Fibroblast of skin of left quadriceps (primary cell): ENCODE results near the gene TMEM260.
"Not testable (repeated sequence)": the region's sequence is repeated elsewhere in the genome, so short reads cannot be mapped to it uniquely, and the experiment has no call there.

Source experiments
- DNase-seq, 2 experiments: peaks; one replicate each; pipeline ENCODE4 v3.0.0-alpha.2; 2013; ENCODE audit warnings: low read depth in 2 of 2

TMEM260 gene

DNA sequence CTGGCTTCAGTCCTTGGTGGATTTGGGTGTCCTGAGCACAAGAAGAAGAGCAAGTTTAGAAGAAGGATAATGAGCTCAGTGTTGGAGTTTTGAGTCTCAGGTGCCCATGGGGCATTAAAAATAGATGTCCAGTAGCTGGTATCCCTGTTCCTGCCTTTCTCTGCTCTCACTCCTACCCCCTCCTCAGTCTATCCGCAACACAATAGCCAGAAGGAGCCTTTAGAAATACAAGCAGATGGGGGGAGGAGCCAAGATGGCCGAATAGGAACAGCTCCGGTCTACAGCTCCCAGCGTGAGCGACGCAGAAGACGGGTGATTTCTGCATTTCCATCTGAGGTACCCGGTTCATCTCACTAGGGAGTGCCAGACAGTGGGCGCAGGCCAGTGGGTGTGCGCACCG, 87.7 kb downstream of the TMEM260 start:
- DNase-seq, result not testable (repeated sequence)

DNA sequence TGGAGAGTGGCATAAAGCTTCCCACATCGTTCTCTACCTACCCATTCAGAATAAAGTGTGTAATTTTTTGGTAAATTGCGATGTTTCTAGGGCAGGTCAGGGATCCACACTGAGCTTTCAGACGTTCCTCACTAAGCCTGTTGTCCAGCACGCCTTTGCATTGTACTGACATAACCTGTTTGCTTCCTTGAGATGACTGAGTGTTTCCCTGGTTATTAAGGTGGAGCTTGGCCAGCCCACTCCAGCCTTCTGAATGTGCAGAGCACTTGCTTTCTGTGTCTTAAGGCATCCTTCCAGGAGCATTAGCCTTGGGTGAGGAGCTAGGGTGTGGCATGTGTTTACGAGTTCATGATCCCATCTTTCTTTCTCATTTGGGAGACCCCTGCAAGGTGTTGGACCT, 96.4 kb downstream of the TMEM260 start:
- no peak for DNase-seq

DNA sequence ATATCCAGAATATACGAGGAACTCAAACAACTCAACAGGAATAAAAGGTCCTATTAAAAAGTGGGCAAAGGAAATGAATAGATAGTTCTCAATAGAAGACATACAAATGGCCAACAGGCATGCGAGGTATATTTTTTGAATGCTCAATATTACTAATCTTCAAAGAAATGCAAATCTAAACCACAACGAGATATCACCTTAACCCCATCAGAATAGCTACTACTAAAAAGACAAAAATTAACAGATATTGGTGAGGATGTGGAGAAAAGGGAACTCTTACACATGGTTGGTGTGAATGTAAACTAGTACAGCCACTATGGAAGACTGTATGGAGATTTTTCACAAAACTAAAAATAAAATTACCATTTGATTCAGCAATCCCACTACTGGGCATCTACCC, 99.2 kb downstream of the TMEM260 start:
- DNase-seq, result no peak

DNA sequence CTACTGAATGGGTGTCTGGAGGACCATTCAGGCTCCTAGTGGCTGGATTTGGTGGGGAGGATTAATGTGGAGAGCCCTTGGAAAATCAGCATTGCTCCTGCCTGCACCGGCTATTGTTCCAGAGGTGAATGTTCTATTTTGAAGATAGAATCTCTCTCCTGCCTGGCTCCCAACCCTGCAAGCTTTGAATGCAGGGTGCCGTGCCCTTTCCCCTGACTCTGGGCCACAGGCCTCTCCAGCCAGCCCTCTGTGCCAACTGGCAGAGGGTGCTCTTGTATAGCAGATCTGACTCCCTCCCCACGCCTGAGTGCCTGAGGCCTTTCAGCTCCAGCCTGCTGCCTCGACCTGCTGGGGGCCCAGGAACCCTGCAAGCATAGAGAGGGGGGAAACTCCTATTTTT, 106.8 kb downstream of the TMEM260 start:
- no peak for DNase-seq

DNA sequence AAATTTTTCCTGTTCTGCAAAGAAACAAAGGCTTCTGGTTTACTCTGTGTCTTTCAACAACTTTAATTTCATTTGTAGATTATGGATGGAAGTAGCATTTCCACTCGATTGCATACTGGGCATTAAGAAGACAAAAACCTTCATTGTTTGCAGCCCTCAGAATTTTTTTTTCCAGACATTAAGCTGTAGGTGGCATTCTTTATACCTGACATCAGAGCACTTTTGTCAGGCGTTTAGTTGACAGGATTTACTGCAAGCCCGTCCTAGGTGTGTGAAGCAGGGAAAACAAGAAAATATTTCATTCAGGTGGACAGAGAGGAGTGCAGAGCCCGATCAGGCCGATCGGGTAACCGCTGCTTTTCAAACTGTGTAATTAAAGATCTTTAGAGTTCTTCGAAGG, 107.5 kb downstream of the TMEM260 start:
- no peak for DNase-seq

DNA sequence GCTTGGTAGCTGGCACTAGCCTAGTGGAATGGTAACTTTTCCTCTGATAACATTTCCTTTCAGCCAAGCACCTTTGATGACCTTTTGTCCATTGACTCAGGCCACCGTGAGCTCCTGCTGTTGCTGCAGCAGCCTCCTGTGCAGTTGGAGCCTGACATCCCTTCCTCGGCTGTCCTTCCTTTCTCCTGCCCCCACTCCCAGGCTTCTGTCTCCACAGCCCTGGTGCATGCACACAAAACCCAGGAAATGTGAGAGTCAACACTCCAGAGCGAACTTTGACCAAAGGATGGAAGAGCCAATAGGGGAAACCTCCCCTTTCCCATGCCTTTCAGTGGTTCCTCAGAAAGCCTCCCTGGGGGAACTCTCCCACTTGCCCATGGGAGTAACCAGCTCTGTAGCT, 115.0 kb downstream of the TMEM260 start:
- no peak for DNase-seq

DNA sequence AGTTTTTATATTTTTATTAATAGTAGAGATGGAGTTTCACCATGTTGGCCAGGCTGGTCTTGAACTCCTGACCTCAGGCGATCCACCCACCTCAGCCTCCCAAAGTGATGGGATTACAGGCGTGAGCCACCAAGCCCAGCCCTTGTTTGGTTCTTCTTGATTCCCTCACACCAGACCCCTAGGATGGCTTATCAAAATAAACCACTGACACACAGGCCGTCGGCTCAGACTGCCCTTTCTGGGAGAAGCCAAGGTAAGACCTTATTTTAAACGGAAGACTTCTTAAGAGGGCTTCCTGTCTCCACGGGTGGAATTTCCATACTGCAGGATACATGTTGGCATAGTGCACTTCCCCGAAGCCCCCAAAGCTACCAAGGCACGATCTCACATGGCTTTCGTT, 115.6 kb downstream of the TMEM260 start:
- not testable (repeated sequence) for DNase-seq
